Peyer's patch (tissue), 4 donors: ENCODE data around the gene PSEN1. TPM values are rescaled to one million over a fixed set of nuclear protein-coding genes. Genes with fewer than 3 reads are reported as not detected.

Experiments used
- DNase-seq, 3 donors: peaks; one replicate each; pipeline ENCODE4 v3.0.0-alpha.2; 2017 to 2019
- H3K27ac ChIP-seq, 4 donors: fragments of 200-600 bp; sonication (generic); one replicate each; pipeline ENCODE4 v1.5.1; 2016 to 2019
- H3K27me3 ChIP-seq, 2 donors: fragments of 200-600 bp; sonication (generic); one replicate each; pipeline ENCODE4 v1.5.1; 2019
- H3K36me3 ChIP-seq, 3 donors: fragments of 200-600 bp; sonication (generic); one replicate each; pipeline ENCODE4 v1.5.1; 2016 to 2019
- H3K4me1 ChIP-seq, 4 donors: fragments of 200-600 bp; sonication (generic); one replicate each; pipeline ENCODE4 v1.5.1; 2016 to 2019
- H3K4me3 ChIP-seq, 4 donors: fragments of 200-600 bp; sonication (generic); 1 replicate in 3 of 4; 2 replicates in 1 of 4; pipeline ENCODE4 v1.5.1; 2016 to 2019; ENCODE audit warnings: mild to moderate bottlenecking in 1 of 4
- H3K9me3 ChIP-seq, 4 donors: fragments of 200-600 bp; sonication (generic); one replicate each; pipeline ENCODE4 v1.5.1; 2016 to 2019; ENCODE audit warnings: mild to moderate bottlenecking in 1 of 4
- POLR2A ChIP-seq, 2 donors: fragments of 450-650 bp; IDR thresholded peaks; one replicate each; pipeline ENCODE4 v1.5.1; 2017; ENCODE audit warnings: antibody characterized with exemption in 2 of 2, mild to moderate bottlenecking in 2 of 2, moderate library complexity in 2 of 2
- total RNA-seq, 4 donors: library from RNA; depleted of rRNA; stranded (reverse); fragments of >200 nt; gene quantifications; one replicate each; pipeline ENCODE4 v1.1.0, GENCODE V29; 2016
- TF ChIP-seq, protein P1 (sequence below), 6 experiments: fragments of 450-650 bp in 4 of 6; fragments of 200-600 bp in 2 of 6; sonication (generic) in 1 of 6; IDR thresholded peaks; one replicate each; pipeline ENCODE4 v1.5.1; 2017 to 2019; ENCODE audit warnings: antibody characterized with exemption in 6 of 6, mild to moderate bottlenecking in 3 of 6, moderate library complexity in 1 of 6

PSEN1 gene
- total RNA-seq, 4 donors from 2014 or later: 32.2 to 118 (median 100) TPM

DNA sequence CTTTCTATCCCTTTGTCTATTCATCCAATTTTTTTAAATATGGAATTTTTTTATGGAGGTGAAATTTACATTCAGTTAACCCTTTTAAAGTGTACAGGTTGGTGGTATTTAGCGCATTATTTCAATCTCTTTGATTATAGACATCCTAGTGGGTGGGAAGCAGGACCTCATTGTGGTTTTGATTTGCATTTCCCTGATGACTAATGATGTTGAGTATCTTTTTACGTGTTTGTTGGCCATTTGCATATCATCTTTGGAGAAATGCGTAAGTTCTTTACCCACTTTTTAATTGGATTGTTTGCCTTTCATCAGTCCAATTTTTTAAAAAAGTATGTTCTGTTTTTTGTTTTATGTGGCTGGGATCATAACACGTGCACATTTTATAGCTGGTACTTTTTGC, 121.8 kb downstream of the PSEN1 start:
- DNase-seq: no peak
- Histone ChIP-seq H3K4me3 (no peak overlapping the region), H3K4me1 (no peaks in the 10 kb centered on the region), H3K27ac (no peak overlapping the region), H3K27me3 (no peaks in the 10 kb centered on the region), H3K36me3 (no peaks in the 10 kb centered on the region), H3K9me3 (no peaks in the 10 kb centered on the region)
- no peak for TF ChIP-seq POLR2A (IDR thresholded peaks at IDR 0.05)
- TF ChIP-seq, protein P1, sequence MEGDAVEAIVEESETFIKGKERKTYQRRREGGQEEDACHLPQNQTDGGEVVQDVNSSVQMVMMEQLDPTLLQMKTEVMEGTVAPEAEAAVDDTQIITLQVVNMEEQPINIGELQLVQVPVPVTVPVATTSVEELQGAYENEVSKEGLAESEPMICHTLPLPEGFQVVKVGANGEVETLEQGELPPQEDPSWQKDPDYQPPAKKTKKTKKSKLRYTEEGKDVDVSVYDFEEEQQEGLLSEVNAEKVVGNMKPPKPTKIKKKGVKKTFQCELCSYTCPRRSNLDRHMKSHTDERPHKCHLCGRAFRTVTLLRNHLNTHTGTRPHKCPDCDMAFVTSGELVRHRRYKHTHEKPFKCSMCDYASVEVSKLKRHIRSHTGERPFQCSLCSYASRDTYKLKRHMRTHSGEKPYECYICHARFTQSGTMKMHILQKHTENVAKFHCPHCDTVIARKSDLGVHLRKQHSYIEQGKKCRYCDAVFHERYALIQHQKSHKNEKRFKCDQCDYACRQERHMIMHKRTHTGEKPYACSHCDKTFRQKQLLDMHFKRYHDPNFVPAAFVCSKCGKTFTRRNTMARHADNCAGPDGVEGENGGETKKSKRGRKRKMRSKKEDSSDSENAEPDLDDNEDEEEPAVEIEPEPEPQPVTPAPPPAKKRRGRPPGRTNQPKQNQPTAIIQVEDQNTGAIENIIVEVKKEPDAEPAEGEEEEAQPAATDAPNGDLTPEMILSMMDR (IDR thresholded peaks at IDR 0.05): no peak

DNA sequence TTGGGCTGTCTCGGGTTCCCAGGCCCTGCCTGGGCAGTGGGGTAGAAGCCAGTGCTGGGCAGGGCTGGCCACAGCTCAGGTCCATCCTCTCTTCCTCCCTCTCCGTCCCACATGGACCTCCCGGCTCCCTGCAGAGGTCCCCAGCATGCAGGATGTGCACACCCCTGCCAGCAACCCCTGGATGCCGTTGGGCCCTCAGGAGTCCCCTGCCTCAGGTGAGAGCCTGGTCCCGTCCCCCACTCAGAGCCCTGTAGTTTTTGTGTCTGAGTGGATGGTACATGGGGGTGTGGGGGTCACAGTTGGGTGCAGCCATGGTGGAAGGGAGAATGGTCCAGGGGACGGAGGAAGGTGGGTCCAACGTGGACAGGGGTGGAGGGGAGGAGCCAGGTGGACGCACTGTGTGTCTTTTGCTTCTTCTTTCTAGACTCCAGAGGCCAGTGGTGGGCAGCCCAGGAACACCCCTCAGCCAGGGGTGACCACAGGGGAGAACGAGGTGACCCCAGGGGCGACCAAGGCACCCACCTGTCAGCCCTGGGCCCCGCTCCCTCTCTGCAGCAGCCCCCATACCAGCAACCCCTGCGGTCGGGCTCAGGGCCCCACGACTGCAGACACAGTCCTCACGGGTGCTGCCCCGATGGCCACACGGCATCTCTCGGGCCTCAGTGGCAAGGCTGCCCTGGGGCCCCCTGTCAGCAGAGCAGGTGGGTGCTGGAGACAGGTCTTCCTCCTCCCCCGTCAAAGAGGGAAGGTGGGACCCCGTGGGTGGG, 122.7 kb downstream of the PSEN1 start:
- DNase-seq: peak in 2 of 3 donors; percentile 30 to 37
- H3K27ac ChIP-seq: no peak overlapping the region
- H3K27me3 ChIP-seq: no peaks in the 10 kb centered on the region
- H3K36me3 ChIP-seq: no peaks in the 10 kb centered on the region
- H3K4me1 ChIP-seq: no peaks in the 10 kb centered on the region
- H3K9me3 ChIP-seq: no peaks in the 10 kb centered on the region
- TF ChIP-seq, protein P1 (IDR thresholded peaks at IDR 0.05): no peak
- TF ChIP-seq POLR2A (IDR thresholded peaks at IDR 0.05): no peak
- H3K4me3 ChIP-seq: no peak overlapping the region

DNA sequence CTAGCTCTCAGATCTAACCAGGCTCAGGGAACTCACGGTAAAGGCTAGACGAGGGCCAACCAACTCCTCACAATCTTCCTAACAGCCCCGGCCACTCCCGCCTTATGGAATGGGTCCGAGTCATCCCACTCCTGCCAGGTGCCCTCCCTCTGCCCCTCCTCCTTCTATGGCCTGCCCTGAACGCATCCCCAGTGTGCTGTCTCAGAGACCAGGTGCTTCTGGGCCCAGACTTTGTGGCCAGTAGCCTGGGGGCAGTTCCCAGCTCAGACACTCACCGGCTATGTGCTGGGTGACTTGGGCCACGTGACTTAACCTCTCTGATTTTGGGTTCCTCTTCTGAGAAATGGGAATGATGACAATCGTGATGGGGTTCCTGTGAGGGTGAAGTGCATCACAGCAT, 123.5 kb downstream of the PSEN1 start:
- TF ChIP-seq, protein P1 (IDR thresholded peaks at IDR 0.05): no peak
- no peak for TF ChIP-seq POLR2A (IDR thresholded peaks at IDR 0.05)
- Histone ChIP-seq H3K4me1 (no peaks in the 10 kb centered on the region), H3K9me3 (no peaks in the 10 kb centered on the region), H3K4me3 (no peak overlapping the region), H3K27me3 (no peaks in the 10 kb centered on the region), H3K36me3 (no peaks in the 10 kb centered on the region), H3K27ac (no peak overlapping the region)
- peak in 2 of 3 donors; percentile 24 to 36 for DNase-seq

DNA sequence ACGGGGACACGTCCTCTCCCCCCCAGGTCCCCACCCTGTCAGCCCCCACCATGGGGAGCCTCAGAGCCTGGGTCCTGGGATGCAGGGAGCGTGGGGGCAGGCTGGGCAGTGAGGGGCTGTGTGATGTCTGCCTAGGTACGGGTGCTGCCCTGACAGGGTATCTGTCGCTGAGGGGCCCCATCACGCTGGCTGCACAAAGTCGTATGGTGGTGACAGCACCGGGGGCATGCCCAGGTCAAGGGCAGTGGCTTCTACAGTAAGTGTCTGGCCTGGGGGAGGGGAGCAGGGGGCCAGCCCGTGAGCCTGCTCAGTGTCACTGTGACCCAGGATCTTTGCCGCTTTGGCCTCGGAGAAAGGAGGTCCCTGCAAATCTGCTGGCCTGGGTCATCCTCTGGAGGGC, 124.3 kb downstream of the PSEN1 start:
- TF ChIP-seq, protein P1 (IDR thresholded peaks at IDR 0.05): no peak
- TF ChIP-seq POLR2A (IDR thresholded peaks at IDR 0.05): no peak
- no peaks in the 10 kb centered on the region for H3K4me1 ChIP-seq
- H3K4me3 ChIP-seq: no peak overlapping the region
- no peak overlapping the region for H3K27ac ChIP-seq
- no peaks in the 10 kb centered on the region for H3K27me3 ChIP-seq
- no peaks in the 10 kb centered on the region for H3K9me3 ChIP-seq
- DNase-seq: peak in 1 of 3 donors; percentile 35
- H3K36me3 ChIP-seq: no peaks in the 10 kb centered on the region

DNA sequence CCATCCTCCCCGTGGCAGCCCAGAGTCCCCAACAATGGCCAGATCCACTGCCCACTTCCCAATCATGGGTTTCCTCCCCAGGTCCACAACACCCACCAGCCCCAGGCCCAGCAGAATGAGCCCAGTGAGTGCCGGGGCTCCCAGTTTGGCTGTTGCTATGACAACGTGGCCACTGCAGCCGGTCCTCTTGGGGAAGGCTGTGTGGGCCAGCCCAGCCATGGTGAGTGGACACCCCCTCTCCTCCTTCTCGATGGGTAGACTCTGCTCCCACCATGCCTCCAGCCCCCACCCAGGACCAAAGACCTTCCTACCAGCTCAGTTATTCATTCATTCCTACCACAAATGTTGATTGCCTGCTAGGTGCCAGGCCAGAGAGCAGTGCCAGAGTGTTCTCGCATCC, 124.8 kb downstream of the PSEN1 start:
- Histone ChIP-seq H3K27ac (no peak overlapping the region), H3K4me1 (no peaks in the 10 kb centered on the region), H3K36me3 (no peaks in the 10 kb centered on the region), H3K4me3 (no peak overlapping the region), H3K9me3 (no peaks in the 10 kb centered on the region), H3K27me3 (no peaks in the 10 kb centered on the region)
- TF ChIP-seq POLR2A (IDR thresholded peaks at IDR 0.05): no peak
- TF ChIP-seq, protein P1 (IDR thresholded peaks at IDR 0.05): no peak
- no peak for DNase-seq
